ENCODE results near the gene YOD1.
A peak's percentile ranks its signal among the peaks of the same experiment; 100 is the strongest.

Gene YOD1

DNA sequence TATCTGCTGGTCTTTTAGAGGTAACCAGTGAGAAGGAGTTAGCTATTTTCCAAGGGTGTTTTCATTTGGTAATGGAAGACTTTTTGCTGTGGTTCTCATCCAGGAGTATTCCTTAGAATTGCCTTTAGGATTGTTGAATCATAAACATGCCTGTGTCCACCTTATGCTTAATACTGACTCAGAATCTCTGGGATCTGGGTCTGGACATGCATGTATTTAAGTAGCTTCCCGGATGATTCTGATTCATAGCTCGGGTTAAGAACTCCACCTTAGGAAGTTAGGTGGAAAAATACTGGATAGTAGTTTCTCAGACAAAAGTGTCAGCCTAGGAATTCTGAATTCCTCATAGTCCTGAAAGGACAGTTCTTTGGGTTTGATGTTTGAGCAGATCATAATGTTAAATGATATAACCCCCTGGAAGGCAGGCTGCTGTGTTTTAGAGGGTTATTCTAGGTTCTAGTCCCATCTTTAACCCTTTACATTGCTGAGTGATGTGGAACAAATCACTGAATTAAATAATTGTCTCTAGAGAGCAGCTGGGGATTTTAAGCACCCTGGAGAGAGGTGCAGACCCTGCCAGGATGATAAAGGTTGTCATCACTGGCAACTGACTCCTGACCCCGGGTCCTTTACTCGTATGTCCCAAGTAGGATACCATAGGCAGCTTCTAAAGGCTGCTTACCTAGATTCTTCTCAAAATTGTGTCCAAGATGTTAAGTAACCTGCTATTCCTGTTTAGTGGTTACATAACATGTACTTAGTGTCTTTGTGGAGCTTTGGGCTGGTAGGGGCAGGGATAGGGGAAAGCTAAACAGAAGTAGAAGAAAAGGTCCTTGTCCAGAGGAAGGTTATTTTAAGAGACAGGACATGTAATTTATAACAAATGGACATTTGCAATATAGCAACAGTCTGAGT is 23.2 kb upstream of the YOD1 start:
- no peak overlapping the region for H3K4me3 ChIP-seq (ENCODE audit: low read depth, low read length)

DNA sequence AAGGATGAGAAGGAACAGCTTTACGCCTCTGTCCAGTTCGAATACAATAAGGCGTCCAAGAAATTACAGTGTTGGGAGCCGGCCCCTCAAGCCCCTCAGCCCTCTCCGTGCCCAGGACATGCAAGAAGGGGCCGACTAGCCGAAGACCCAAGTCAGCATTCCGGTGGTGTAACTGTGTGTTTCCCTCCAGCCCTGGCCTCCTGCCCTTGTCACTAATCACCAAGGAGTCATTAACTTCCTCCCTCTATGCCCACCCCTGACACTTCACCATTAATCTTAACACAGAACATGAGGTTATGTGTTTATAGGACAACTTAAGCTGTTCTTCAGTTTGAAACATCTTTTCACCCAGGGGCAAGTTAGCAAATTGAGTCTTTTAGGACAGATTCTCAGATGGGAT is 21.2 kb upstream of the YOD1 start:
- H3K4me3 ChIP-seq (ENCODE audit: low read depth, low read length): no peak overlapping the region

DNA sequence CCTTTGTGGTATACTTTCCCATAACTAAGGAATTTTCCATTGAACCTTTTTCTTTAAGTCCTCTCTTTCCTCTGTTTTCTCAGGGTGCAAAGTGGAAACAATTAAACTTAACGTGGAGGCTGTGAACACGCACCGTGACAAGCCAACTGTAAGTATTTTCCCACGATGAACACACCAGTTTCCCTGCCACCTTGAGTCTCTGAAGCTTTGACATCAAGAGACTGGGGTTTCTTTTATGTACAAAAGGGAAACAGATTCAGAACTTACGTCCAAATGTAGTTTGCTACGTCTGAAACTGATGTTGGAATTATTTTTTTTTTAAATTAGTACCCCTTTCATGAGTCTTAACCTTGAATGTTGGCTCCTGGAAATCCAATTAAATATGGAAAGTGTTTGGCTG is 20.4 kb upstream of the YOD1 start:
- H3K4me3 ChIP-seq (ENCODE audit: low read depth, low read length): no peak overlapping the region

DNA sequence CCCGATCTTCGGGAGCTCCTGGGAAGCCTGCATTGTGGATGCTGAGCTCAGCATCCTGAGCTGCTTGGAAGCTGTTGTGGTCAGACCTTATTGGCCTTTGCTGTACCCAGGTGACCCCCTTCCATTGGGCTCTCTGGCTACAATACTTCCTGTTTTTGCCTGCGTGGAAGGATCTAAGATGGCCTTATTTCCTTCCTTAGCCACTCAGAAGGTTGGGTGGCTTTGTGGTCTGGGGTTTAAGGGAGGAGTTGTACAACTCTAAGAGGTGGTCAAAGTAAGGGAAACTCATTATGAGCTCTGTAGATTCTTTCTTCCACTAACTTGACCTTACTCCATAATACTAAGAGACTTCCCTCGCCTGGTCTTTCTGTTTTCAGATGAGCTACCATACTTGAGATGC is 19.8 kb upstream of the YOD1 start:
- H3K4me3 ChIP-seq (ENCODE audit: low read depth, low read length): no peak overlapping the region

DNA sequence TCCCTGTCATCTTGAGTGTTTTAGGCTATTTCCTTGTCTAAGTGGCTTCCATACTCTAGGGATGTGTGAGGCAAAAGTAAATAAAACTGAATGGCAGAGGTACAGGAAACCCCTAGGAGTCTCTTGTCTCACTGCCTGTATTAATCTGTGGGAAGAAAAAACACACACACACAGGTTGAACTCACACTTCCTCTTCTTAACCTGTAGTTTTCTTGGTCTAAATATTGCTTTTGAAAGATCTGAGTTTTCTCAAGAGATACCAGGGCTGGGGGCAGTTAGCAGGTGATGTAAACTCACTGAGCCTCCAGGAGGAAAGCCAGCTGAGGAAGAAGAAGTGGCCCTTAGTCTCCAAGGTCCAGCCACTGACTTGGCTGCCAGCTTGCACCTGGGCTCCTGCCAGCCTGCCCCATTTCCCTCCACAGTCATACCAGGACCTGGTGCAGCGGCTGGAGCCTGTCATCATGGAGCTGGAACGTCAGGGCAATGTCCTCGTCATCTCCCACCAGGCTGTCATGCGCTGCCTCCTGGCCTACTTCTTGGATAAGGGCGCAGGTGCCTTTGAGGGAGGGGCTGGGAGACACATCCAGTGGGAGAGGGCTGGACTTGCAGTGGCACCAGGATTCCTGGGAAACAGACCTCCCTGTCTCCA is 19.0 kb upstream of the YOD1 start:
- H3K4me3 ChIP-seq (ENCODE audit: low read depth, low read length): no peak overlapping the region

DNA sequence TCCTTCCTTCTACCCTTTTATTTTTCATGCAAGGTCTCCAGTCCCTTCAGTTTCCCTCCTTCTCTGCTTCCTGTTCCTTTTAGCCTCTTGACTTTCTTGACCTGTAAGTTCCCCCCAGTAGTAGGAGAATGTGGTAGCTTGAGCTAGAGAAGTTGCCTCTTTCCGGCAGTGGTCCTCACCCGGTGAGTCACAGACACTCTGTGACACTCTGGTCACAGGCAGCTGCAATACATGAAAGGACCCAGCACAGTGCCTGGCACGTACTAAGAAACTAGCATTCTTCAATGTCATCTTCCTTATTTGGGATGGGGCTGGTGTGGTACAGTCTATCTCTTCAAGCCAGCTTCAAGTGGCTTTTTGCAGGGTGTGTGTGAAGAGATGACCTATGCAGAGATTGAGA is 18.1 kb upstream of the YOD1 start:
- no peak overlapping the region for H3K4me3 ChIP-seq (ENCODE audit: low read depth, low read length)

DNA sequence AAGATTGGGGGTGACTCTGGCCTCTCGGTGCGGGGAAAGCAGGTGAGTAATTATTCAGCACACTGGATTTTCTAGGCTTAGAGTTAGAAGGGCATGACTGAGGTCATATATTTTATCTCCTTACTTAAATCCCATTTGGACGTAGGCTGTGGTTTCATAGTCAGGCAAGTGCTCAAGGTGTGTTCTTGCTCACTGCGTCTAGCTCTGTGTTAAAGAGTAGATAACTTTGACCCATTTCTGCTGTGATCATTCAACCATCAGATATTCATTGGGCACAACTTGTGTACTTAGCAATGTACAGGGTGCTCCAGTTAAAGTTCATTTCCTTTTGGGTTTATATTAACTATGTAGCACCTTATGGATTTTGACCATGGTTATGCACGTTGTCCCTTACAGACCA is 16.7 kb upstream of the YOD1 start:
- no peak overlapping the region for H3K4me3 ChIP-seq (ENCODE audit: low read depth, low read length)

DNA sequence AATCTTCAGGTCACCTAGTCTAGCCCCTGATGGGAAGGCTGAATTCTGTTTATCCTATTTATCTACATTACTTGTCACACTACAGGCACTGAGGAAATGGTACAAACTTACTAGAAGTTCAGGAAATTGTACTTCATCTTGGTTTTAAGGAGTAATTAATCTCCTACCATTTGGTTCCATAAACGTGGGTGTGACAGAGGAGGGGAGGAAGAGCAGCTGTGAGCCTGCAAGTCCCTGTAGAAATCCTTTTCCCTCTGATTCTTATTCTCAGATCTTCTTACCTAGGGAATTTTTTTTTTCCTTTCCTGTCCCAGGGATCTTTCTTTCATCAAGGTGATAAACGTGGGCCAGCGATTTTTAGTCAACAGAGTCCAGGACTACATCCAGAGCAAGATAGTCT is 16.2 kb upstream of the YOD1 start:
- H3K4me3 ChIP-seq (ENCODE audit: low read depth, low read length): no peak overlapping the region

DNA sequence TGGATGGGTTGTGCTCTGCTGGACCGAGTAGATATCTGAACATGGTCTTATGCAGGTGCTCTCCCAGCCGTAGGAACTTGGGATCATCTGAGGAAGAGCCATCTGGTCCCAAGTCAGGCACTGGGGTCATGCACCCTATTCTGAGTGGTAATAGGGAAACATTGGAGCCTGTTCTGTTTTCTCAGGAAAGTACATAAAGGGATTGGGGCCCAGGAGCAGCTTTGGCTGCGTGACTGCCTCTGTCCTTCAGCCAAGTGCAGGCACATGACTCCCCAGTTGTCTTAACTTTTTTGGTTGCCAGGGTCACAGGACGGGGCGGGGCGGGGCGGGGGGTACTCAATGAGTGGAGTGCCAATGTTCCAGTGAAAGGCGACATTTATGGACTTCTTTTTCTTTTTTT is 13.6 kb upstream of the YOD1 start:
- H3K4me3 ChIP-seq (ENCODE audit: low read depth, low read length): no peak overlapping the region

DNA sequence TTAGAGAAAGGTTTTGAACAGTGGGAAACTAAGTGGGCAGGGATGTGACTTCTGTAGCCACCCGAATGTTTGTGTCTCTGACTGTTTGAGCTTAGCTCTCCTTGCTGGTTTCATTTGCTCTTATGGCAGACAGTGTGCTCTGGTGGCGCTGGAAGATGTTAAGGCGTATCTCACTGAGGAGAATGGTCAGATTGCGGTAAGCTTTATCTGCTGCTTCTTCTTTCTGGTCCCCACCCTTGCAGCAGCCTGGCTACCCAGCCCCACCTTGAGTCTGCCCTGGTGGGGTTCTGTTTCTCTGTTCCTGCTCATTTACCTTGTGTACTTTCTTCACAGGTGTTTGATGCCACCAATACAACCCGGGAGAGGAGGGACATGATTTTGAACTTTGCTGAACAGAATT is 12.0 kb upstream of the YOD1 start:
- no peak overlapping the region for H3K4me3 ChIP-seq (ENCODE audit: low read depth, low read length)

DNA sequence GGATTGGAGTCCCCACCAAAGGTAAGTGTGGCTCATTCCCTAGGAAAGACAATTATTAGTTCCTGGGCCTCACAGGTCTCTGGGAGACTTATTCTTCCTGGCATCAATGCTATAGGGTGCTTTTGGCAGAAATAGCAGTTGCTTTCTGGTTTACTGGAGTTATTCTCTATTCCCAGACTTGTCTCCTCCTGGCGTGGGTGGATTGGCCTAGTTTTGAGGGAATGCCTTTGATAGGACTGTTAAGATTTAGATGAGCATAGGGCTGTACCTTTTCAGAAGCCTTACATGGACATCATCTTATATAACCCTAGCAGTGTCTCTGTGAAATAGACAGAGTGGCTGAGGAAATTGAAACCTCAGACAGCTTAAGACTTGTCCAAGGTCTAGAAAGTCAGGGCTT is 11.1 kb upstream of the YOD1 start:
- H3K4me3 ChIP-seq (ENCODE audit: low read depth, low read length): no peak overlapping the region

DNA sequence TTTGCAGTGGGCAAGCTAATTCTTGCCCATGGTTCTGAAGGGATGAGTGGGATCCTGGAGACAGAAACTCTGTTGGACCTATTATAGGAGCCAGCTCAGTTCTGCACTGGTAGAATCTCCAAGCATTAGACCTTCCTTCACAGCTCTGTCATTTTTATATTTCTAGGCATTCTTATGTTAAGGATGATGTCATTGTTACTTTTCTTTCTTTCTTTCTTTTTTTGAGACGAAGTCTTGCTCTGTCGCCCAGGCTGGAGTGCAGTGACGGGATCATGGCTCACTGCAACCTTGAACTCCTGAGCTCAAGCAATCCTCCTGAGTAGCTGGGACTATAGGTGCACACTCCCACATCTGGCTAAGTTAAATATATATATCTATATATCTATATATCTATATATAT is 9.6 kb upstream of the YOD1 start:
- no peak overlapping the region for H3K4me3 ChIP-seq (ENCODE audit: low read depth, low read length)

DNA sequence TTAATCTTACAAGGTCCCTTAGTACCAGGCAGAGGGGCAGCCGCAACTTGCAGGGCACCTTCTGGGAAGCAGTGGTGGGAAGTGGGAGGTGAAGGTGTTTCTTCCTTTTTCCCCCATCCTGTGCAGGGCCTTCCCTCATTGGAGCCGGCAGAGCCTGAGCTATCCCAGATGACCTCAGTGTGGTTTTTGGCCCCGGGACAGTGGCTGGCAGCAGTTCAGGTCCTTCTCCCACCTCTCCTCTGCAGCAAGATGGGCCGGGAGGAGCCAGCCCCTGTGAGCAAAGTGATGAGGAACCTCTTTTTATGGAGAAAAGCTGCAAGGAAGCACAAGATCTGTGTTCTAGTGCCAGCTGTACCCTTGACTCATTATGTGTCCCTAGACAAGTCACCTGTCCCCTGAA is 8.9 kb upstream of the YOD1 start:
- H3K4me3 ChIP-seq (ENCODE audit: low read depth, low read length): no peak overlapping the region

DNA sequence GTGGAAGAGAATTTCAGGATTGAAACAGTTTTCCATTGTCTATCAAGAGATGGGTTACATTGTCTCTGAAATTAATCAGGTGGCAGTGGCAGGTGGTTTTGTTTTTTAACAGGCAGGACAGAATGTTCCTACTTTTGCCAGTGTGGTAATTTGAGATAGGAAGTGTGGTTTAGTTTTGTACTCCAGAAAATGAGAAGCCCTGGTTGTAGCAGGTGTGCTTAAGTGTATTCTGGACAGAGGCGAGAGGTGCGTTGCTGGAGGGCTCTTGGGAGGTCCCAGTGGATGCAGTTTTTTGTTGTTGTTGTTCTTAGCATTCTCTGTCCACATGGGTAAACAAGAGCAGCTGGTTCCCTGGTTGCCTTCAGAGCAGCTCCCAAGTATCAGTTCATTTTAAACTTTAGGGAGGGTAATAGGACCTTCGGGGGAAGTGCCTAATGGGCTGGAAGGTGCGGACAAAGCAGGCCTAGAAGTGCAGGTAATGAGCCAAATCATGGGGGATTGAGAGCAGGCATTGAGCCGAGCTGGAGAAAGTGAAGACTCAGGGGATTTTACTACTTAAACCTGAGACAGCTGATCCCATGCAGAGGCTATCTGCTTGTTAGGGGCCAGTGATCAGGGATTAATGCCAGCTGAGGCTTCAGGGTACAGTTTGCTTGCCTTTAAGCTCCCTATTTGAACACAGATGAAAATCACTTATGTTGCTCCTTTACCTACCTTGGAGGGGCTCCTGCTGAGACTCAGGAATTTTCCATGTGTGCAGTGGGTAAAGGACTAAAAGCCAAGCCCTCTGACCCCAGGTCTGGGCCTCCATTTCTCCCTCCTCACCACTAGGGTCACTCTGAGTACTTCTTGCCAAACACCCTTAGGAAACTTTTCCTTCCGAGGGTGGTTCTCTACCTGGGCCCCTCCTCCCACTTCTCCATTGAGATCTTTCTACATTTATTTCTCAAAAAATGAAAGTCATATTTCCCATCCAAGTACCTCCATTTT is 8.2 kb upstream of the YOD1 start:
- H3K4me3 ChIP-seq (ENCODE audit: low read depth, low read length): no peak overlapping the region

DNA sequence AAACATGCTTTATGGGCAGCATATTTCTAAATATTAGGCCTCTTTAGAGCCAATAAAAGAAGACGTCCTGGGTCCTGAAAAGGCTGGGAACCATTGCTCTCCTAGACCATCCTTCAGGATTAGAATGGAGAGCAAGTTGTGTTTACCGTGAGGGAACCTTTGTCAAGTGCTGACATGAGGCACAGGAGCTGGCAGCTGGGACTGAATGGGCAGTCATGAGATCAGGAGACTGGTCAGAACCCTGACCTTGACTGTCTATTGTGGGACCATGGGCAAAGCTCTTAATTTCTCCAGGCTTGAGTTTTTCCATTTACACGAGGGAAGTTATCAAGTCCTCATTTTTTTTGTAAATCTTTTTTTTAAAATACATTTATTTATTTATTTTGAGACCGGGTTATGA is 7.2 kb upstream of the YOD1 start:
- H3K4me3 ChIP-seq (ENCODE audit: low read depth, low read length): no peak overlapping the region

DNA sequence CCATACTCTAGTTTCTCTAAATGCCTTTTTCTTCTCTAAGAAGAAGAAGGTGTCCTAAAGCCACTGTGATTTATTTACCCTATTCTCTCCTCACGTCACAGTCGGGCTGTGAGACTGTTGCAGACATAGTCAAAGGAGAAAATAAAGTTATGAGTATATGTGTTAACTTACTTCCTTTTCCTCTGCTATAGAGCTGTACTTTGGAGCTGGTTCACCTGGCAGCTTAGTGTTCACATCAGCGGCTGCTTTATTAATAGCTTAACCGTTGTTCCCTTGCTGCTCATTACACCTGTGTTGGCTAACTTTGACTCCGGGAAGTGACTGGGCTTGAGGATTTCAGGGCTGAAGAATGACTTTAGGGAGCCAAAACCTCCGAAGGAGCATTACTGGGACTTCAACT is 5.7 kb upstream of the YOD1 start:
- no peak overlapping the region for H3K4me3 ChIP-seq (ENCODE audit: low read depth, low read length)

DNA sequence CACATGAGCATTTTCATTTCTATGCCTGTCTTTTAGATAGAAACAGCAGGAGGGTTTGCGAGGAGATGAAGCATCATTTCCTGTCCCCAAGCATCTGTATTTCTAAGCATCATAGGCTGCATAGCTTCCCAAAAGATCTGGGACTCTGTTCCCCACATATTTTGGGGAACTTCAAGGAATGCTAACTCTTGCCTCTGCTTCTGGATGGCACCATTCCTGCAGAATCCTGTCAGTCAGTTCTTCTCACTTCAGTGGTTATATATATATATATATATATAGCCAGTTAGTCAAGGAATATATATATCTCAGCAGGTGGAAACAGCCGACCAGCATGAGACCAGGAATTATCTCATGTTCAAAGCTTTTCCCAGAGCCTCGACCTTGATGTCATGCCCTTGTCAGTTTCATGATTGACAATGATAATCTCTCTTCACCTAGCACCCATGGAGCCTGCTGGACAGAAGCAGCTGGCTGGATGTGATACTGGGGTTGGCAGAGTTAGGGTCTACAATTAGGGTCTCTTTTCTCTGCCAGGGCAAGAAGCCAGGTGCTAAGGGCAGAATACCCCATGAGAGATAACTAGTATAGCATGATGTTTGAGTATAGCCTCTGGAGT is 4.5 kb upstream of the YOD1 start:
- H3K4me3 ChIP-seq (ENCODE audit: low read depth, low read length): no peak overlapping the region

DNA sequence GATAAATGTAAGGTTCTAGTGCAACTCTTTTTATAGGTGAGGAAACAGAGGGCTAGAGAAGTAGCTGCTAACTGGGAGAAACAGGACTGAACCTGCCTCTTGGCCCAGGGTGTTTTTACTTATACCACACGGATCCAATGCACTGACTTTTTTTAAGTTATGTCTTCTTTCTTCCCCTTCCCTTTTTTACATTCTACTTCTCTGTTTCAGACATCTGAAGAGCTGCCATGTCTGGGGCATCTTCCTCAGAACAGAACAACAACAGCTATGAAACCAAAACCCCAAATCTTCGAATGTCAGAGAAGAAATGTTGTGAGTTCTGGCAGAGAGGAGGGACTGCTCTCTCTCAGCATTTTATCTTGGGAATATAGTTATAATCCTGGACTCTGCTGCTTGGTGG is 3.5 kb upstream of the YOD1 start:
- H3K4me3 ChIP-seq (ENCODE audit: low read depth, low read length): no peak overlapping the region

DNA sequence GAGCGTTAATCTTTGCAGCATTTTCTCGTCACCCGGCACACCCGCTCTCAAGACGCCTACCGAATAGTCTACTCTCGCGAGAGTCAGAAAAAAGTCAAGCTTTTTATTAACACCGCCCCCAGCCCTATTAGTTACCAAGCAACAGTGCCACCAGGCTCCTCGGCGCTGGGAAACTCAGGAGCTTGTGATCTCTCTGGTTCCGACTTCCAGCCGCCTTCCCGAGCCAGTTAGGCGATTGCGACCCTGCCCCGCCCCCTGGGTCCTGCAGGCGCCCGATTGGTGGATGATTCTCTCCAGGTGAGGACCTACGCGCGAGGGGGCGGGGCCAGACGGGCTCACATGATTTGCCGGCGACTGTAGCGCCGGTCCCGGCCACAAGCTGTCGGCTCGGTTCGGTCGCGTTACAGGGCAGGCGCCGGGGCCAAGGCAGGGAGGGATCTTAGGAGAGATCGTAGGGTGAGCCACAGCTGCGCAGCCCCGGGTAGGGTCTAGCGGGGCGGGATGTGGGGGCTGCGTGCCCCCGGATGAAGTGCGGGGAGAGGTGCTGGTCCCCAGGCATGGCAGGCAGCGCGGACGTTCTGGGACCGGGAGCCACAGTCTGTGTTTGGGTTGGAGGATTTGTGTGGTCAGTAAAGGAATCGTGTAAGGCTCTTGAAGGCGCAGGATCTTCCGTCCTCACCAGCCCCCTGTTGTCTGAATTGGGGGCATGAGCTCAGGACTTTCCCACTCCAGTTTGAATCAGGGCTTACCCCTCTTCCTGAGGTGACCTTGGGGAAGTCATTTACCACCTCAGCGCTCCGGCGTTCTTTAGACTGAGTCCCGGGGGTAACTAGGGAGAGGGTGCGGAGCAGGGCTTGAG is 2.1 kb upstream of the YOD1 start, which contains the start of gene PFKFB2:
PFKFB2 (plus strand) TSS at position 365 of the 859 bp plus-strand sequence. CDS start 1,443 bp downstream, outside the sequence.
- H3K4me3 ChIP-seq (ENCODE audit: low read depth, low read length): peak within 1 kb of the TSS; percentile 86
